ENCODE measurements around the gene FAM227B. TPM values are rescaled to one million over a fixed set of nuclear protein-coding genes. Genes with fewer than 3 reads are reported as not detected.
A peak's percentile ranks its signal among the peaks of the same experiment; 100 is the strongest.

Gene FAM227B
- total RNA-seq, 4 donors from 2014 or later, result 3.3 to 9.2 (median 6.6) TPM

GRCh38 chr15:49441816-49442215 is 178.8 kb downstream of the FAM227B start:
- 85 to 100% methylated on average over 1 of the region's 1 CpG for WGBS, 2 donors (ENCODE audit: low coverage in 1 of 2)
- in situ Hi-C loops (cut with MboI; ENCODE audit: low pct_ligation_motif_present in 1 of 4, low pct_unique_long_range_greater_than_20kb in 1 of 4, low sequenced_read_pairs in 3 of 4), result no loop called here
- no peaks in the 10 kb centered on the region for H3K9me3 ChIP-seq

GRCh38 chr15:49441356-49441755 is 179.3 kb downstream of the FAM227B start:
- no peak for DNase-seq
- in situ Hi-C loops (cut with MboI; ENCODE audit: low pct_ligation_motif_present in 1 of 4, low pct_unique_long_range_greater_than_20kb in 1 of 4, low sequenced_read_pairs in 3 of 4), result no loop called here
- TF ChIP-seq POLR2A (IDR thresholded peaks at IDR 0.05), result no peak
- no peak for TF ChIP-seq CTCF (IDR thresholded peaks at IDR 0.05)
- TF ChIP-seq EP300 (IDR thresholded peaks at IDR 0.05; ENCODE audit: low read depth), result no peak
- Histone ChIP-seq H3K4me1 (peaks cover 0 to 21% (median 5%) of the 10 kb centered on the region in 4 donors), H3K27me3 (no peaks in the 10 kb centered on the region), H3K9me3 (no peaks in the 10 kb centered on the region), H3K27ac (peak overlapping the region; percentile 10 to 72 (median 41)), H3K36me3 (no peaks in the 10 kb centered on the region), H3K4me3 (no peak overlapping the region)
- intact Hi-C loops (cut with DNase I; ENCODE audit: low total_unique reads), result no loop called here

More at GRCh38 chr15:49441816-49442215, 178.8 kb downstream of the FAM227B start:
- no peak for DNase-seq
- Histone ChIP-seq H3K27me3 (no peaks in the 10 kb centered on the region), H3K4me3 (no peak overlapping the region), H3K4me1 (peaks cover 0 to 19% (median 5%) of the 10 kb centered on the region in 4 donors), H3K27ac (peak overlapping the region in 2 of 4 donors; percentile 54 to 72), H3K36me3 (no peaks in the 10 kb centered on the region)
- intact Hi-C loops (cut with DNase I; ENCODE audit: low total_unique reads), result no loop called here
- no peak for TF ChIP-seq POLR2A (IDR thresholded peaks at IDR 0.05)
- no peak for TF ChIP-seq CTCF (IDR thresholded peaks at IDR 0.05)
- TF ChIP-seq POLR2AphosphoS5 (IDR thresholded peaks at IDR 0.05), result no peak
- no peak for TF ChIP-seq EP300 (IDR thresholded peaks at IDR 0.05; ENCODE audit: low read depth)

GRCh38 chr15:49439678-49440395 is 180.8 kb downstream of the FAM227B start:
- Histone ChIP-seq H3K9me3 (no peaks in the 10 kb centered on the region), H3K4me3 (no peak overlapping the region), H3K27me3 (no peaks in the 10 kb centered on the region), H3K36me3 (no peaks in the 10 kb centered on the region), H3K4me1 (peaks cover 0 to 30% (median 5%) of the 10 kb centered on the region in 4 donors), H3K27ac (peak overlapping the region; percentile 22 to 72 (median 60))
- in situ Hi-C loops (cut with MboI; ENCODE audit: low pct_ligation_motif_present in 1 of 4, low pct_unique_long_range_greater_than_20kb in 1 of 4, low sequenced_read_pairs in 3 of 4), result no loop called here
- 52 to 57% methylated on average over 5 of the region's 5 CpGs for WGBS, 2 donors (ENCODE audit: low coverage in 1 of 2)
- TF ChIP-seq POLR2AphosphoS5 (IDR thresholded peaks at IDR 0.05) (no peak), CTCF (IDR thresholded peaks at IDR 0.05) (no peak), EP300 (IDR thresholded peaks at IDR 0.05; ENCODE audit: low read depth) (no peak), POLR2A (IDR thresholded peaks at IDR 0.05) (no peak)
- intact Hi-C loops (cut with DNase I; ENCODE audit: low total_unique reads), result no loop called here
- DNase-seq, result no peak

GRCh38 chr15:49438962-49439631 is 181.5 kb downstream of the FAM227B start:
- Histone ChIP-seq H3K27ac (peak overlapping the region; percentile 22 to 72 (median 60)), H3K4me1 (peaks cover 0 to 30% (median 5%) of the 10 kb centered on the region in 4 donors), H3K4me3 (no peak overlapping the region), H3K27me3 (no peaks in the 10 kb centered on the region), H3K36me3 (no peaks in the 10 kb centered on the region), H3K9me3 (no peaks in the 10 kb centered on the region)
- in situ Hi-C loops (cut with MboI; ENCODE audit: low pct_ligation_motif_present in 1 of 4, low pct_unique_long_range_greater_than_20kb in 1 of 4, low sequenced_read_pairs in 3 of 4), result no loop called here
- TF ChIP-seq EP300 (IDR thresholded peaks at IDR 0.05; ENCODE audit: low read depth) (no peak), CTCF (IDR thresholded peaks at IDR 0.05) (no peak), POLR2A (IDR thresholded peaks at IDR 0.05) (no peak), POLR2AphosphoS5 (IDR thresholded peaks at IDR 0.05) (no peak)
- intact Hi-C loops (cut with DNase I; ENCODE audit: low total_unique reads), result no loop called here
- DNase-seq, result peak; percentile 17
- WGBS, 2 donors (ENCODE audit: low coverage in 1 of 2), result 53 to 54% methylated on average over 4 to 6 of the region's 6 CpGs
